PC-9 (cell line): ENCODE measurements around the gene GATAD1.

Experiments used
- EZH2 ChIP-seq: fragments of 200-600 bp; sonication (generic); IDR thresholded peaks from 2 replicates; pipeline ENCODE4 v1.8.0; 2017; ENCODE audit warnings: antibody characterized with exemption, low read depth
- TF ChIP-seq, protein P1 (sequence below): fragments of 200-600 bp; sonication (generic); conservative IDR thresholded peaks from 2 replicates; pipeline ENCODE4 v1.6.1; 2017; ENCODE audit warnings: mixed run types, antibody characterized with exemption, mild to moderate bottlenecking, moderate library complexity

DNA sequence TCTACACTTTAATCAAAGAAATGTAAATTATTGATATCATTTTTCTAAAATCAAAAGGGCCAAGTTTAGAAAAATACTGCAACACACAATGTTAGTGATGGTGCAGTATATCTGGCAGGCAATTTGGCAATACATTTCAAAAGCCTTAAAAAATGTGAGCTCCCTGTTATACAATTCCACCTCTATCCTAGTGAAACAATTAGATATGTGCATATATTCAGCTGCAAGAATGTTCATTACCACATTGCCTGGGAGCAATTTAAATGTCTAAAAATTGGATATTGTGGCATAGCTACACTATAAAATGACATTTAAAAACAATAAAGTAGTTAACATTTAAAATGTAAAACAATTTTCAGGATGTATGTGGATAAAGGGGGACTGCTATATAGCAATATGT is 40.5 kb downstream of the GATAD1 start:
- TF ChIP-seq, protein P1, sequence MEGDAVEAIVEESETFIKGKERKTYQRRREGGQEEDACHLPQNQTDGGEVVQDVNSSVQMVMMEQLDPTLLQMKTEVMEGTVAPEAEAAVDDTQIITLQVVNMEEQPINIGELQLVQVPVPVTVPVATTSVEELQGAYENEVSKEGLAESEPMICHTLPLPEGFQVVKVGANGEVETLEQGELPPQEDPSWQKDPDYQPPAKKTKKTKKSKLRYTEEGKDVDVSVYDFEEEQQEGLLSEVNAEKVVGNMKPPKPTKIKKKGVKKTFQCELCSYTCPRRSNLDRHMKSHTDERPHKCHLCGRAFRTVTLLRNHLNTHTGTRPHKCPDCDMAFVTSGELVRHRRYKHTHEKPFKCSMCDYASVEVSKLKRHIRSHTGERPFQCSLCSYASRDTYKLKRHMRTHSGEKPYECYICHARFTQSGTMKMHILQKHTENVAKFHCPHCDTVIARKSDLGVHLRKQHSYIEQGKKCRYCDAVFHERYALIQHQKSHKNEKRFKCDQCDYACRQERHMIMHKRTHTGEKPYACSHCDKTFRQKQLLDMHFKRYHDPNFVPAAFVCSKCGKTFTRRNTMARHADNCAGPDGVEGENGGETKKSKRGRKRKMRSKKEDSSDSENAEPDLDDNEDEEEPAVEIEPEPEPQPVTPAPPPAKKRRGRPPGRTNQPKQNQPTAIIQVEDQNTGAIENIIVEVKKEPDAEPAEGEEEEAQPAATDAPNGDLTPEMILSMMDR: no peak
- TF ChIP-seq EZH2: no peak
